Activated CD8-positive, alpha-beta T cell treated with anti-CD3 and anti-CD28 coated beads, Interleukin-2, amount 10 ng/mL, durations not matched to agents 7 days and 5 days (primary cell): ENCODE results near the gene CYP26B1. TPM values are rescaled to one million over a fixed set of nuclear protein-coding genes. Genes with fewer than 3 reads are reported as not detected.

ENCODE experiments used
- ATAC-seq: fragments of 150-1000 bp; cut with Tn5 transposase; one replicate; pipeline ENCODE4 v1.10.0; 2021; ENCODE audit warnings: moderate library complexity
- CTCF ChIA-PET: fragments of 350-600 bp; sonication (Branson Sonifier 250); formaldehyde crosslinking; loops from one replicate; lab custom pipeline; 2021; ENCODE audit warnings: antibody characterized with exemption; lab: Charles Lee
- POLR2A ChIA-PET: fragments of 350-600 bp; sonication (Branson Sonifier 250); formaldehyde crosslinking; loops from one replicate; lab custom pipeline; 2021; ENCODE audit warnings: antibody characterized with exemption; lab: Charles Lee
- DNase-seq: peaks from one replicate; pipeline ENCODE4 v3.0.0-alpha.2; 2020
- H3K27ac Mint-ChIP-seq: one replicate; pipeline ENCODE4 v1.8.0; 2021; ENCODE audit warnings: mild to moderate bottlenecking, mixed read lengths
- H3K27me3 Mint-ChIP-seq: one replicate; pipeline ENCODE4 v1.8.0; 2021; ENCODE audit warnings: low read depth, mixed read lengths
- H3K36me3 Mint-ChIP-seq: one replicate; pipeline ENCODE4 v1.8.0; 2021; ENCODE audit warnings: low read depth, mixed read lengths
- H3K4me1 Mint-ChIP-seq: one replicate; pipeline ENCODE4 v1.8.0; 2021; ENCODE audit warnings: low read depth, mixed read lengths
- H3K4me3 Mint-ChIP-seq: one replicate; pipeline ENCODE4 v1.8.0; 2021; ENCODE audit warnings: mild to moderate bottlenecking, mixed read lengths
- H3K9me3 Mint-ChIP-seq: one replicate; pipeline ENCODE4 v1.8.0; 2022; ENCODE audit warnings: mixed read lengths; ENCODE audit not compliant: insufficient read depth
- total RNA-seq, 2 experiments: library from RNA; stranded (reverse); gene quantifications; one replicate each; pipeline ENCODE4 v1.2.3, GENCODE V29; 2021

Gene CYP26B1
- total RNA-seq, 2 experiments from 2014 or later: not detected

GRCh38 chr2:72173640-72174321 lies 26.1 kb upstream of the CYP26B1 start:
- Mint-ChIP-seq H3K36me3 (no peaks in the 10 kb centered on the region), H3K27me3 (no peaks in the 10 kb centered on the region), H3K4me1 (peaks cover 4% of the 10 kb centered on the region), H3K27ac (no peak overlapping the region), H3K4me3 (no peak overlapping the region), H3K9me3 (no peaks in the 10 kb centered on the region)
- CTCF ChIA-PET: no interaction called here
- DNase-seq: no peak
- POLR2A ChIA-PET: no interaction called here
- ATAC-seq: no peak

DNA sequence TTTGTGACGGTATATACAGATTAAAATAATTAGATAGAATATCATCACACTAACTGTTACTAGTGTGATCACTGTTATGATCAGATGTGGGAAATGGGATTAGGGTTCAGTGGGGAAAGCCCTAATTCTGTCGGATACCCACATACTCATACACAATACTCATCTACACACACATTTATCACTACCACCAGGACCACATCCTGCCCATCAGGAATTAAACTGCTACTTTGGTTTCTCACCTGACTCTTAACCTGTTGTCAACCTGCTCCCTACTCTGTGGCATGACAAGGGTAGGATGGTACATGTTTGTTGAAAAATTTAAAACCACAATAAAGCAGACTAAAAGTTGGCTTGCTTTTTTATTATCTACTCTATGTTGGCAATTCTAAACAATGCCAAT lies 24.8 kb upstream of the CYP26B1 start:
- no peaks in the 10 kb centered on the region for H3K9me3 Mint-ChIP-seq
- H3K27ac Mint-ChIP-seq: no peak overlapping the region
- no peaks in the 10 kb centered on the region for H3K36me3 Mint-ChIP-seq
- H3K4me3 Mint-ChIP-seq: no peak overlapping the region
- H3K4me1 Mint-ChIP-seq: peaks cover 4% of the 10 kb centered on the region
- ATAC-seq (no peak), DNase-seq (no peak)
- no peaks in the 10 kb centered on the region for H3K27me3 Mint-ChIP-seq
- ChIA-PET POLR2A (interaction anchor here (0.6 kb wide), 1 partner anchor 1413 kb away, joined by 3 read pairs; no protein-coding TSS in a partner anchor), CTCF (no interaction called here)

DNA sequence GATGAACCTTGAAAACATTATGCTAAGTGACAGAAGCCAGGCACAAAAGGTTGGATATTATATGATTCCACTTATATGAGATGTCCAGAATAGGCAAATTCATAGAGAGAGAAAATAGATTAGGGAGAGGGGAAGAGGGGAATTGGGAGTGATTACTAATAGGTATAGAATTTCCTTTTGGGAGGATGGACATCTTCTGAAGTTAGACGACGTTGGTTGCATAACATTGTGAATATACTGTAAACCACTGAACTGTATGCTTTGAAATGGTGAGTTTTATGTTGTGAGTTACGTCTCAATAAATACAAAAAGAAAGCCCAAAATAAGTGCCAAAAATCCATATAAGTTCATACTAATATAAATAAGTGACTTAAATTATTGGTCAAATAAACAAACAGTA lies 18.6 kb upstream of the CYP26B1 start:
- ATAC-seq: no peak
- CTCF ChIA-PET: no interaction called here

GRCh38 chr2:72165792-72166191 lies 18.1 kb upstream of the CYP26B1 start:
- Mint-ChIP-seq H3K9me3 (no peaks in the 10 kb centered on the region), H3K27ac (no peak overlapping the region), H3K36me3 (no peaks in the 10 kb centered on the region), H3K27me3 (peaks cover 26% of the 10 kb centered on the region), H3K4me1 (no peaks in the 10 kb centered on the region), H3K4me3 (no peak overlapping the region)
- ATAC-seq: no peak
- CTCF ChIA-PET: no interaction called here
- POLR2A ChIA-PET: no interaction called here
- DNase-seq: no peak

More for the DNA sequence above, 18.6 kb upstream of the CYP26B1 start:
- no peak overlapping the region for H3K4me3 Mint-ChIP-seq
- H3K36me3 Mint-ChIP-seq: no peaks in the 10 kb centered on the region
- no peaks in the 10 kb centered on the region for H3K4me1 Mint-ChIP-seq
- H3K27me3 Mint-ChIP-seq: peaks cover 21% of the 10 kb centered on the region
- POLR2A ChIA-PET: no interaction called here
- H3K9me3 Mint-ChIP-seq: no peaks in the 10 kb centered on the region
- no peak overlapping the region for H3K27ac Mint-ChIP-seq
- no peak for DNase-seq

DNA sequence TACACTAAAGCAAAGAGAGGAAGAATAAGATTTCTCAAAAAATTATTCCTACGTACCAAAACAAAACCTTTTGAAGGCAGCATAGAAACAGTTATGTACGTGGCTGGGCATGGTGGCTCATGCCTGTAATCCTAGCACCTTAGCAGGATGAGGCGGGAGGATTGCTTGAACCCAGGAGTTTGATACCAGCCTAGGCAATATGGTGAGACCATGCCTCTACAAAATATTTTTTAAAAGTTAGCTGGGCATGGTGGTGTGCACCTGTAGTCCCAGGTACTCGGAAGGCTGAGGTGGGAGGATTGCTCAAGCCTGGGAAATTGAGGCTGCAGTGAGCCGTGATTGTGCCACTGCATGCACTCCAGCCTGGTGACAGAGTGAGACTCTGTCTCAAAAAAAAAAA lies 14.9 kb upstream of the CYP26B1 start:
- ATAC-seq (no peak), DNase-seq (no peak)
- ChIA-PET POLR2A (no interaction called here), CTCF (no interaction called here)
- H3K27me3 Mint-ChIP-seq: peaks cover 28% of the 10 kb centered on the region
- H3K4me1 Mint-ChIP-seq: no peaks in the 10 kb centered on the region
- H3K4me3 Mint-ChIP-seq: no peak overlapping the region
- H3K9me3 Mint-ChIP-seq: no peaks in the 10 kb centered on the region
- H3K27ac Mint-ChIP-seq: no peak overlapping the region
- H3K36me3 Mint-ChIP-seq: no peaks in the 10 kb centered on the region

DNA sequence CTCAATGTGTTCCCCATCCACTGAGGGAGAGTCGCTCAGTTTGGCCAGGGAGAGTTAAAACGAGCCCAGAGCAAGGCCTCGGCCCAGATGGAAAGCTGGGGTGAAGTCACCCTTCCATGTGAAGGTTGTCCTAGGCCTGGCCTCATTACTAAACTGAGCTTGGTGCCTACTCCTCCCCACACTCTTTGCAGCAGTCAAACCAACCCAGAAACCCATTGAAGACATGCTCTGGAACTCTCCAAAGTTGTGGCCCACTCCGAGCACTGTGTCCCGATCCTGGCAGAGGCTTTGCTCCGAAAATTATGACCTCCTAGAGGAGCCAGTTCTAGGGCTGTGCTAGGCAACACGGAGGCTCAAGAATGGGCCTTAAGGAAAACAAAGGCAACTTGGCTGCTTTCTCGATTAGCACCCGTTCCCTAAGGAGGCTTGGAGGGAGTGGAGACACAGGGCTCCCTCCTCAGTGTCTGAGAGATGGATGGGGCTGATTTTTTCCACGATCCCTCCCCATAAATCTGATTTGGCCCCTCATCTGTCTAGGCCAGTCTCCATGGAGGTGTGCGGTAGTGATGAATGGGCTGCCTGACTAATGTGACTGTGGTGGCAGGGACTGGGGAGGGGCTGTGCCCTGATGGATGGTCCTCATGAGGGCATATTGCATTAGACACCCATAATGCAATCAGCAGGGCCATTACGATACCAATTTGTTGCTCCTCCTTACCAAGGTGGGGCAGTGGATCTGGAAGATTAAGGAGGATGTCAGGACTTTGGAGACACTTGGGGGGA lies 11.7 kb upstream of the CYP26B1 start:
- POLR2A ChIA-PET: no interaction called here
- no peaks in the 10 kb centered on the region for H3K9me3 Mint-ChIP-seq
- CTCF ChIA-PET: no interaction called here
- no peak overlapping the region for H3K4me3 Mint-ChIP-seq
- no peak for ATAC-seq
- H3K27me3 Mint-ChIP-seq: peaks cover 27% of the 10 kb centered on the region
- H3K36me3 Mint-ChIP-seq: no peaks in the 10 kb centered on the region
- H3K27ac Mint-ChIP-seq: no peak overlapping the region
- no peak for DNase-seq
- no peaks in the 10 kb centered on the region for H3K4me1 Mint-ChIP-seq

GRCh38 chr2:72157871-72158771 lies 10.5 kb upstream of the CYP26B1 start:
- ChIA-PET CTCF (no interaction called here), POLR2A (no interaction called here)
- Mint-ChIP-seq H3K9me3 (no peaks in the 10 kb centered on the region), H3K36me3 (no peaks in the 10 kb centered on the region), H3K4me3 (no peak overlapping the region), H3K4me1 (no peaks in the 10 kb centered on the region), H3K27me3 (peaks cover 27% of the 10 kb centered on the region), H3K27ac (no peak overlapping the region)
- no peak for DNase-seq
- no peak for ATAC-seq

GRCh38 chr2:72156872-72157271 lies 9.2 kb upstream of the CYP26B1 start:
- no peak for ATAC-seq
- H3K4me1 Mint-ChIP-seq: no peaks in the 10 kb centered on the region
- no peaks in the 10 kb centered on the region for H3K9me3 Mint-ChIP-seq
- H3K27ac Mint-ChIP-seq: no peak overlapping the region
- H3K36me3 Mint-ChIP-seq: no peaks in the 10 kb centered on the region
- H3K4me3 Mint-ChIP-seq: no peak overlapping the region
- DNase-seq: no peak
- CTCF ChIA-PET: no interaction called here
- POLR2A ChIA-PET: no interaction called here
- peaks cover 27% of the 10 kb centered on the region for H3K27me3 Mint-ChIP-seq

DNA sequence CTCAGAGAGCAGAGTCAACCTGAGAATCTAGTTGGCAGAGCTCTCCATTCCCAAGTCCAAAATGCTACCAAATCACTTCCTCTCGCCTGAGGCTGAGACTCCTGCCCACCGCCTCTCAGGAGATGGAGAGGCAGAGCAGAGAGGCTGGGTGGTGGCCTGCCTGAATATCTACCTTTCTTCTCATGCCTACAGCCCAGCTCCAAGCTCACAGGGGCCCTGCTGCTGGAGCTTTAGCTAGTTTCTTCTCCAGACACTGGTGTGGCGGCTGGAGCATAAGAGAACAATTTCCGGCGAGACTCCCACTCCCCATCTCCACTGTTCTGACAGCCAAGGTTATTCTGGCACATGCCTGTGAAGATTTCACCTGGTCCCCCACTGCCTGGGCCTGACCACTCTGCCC lies 8.1 kb upstream of the CYP26B1 start:
- Mint-ChIP-seq H3K4me1 (no peaks in the 10 kb centered on the region), H3K27me3 (peaks cover 28% of the 10 kb centered on the region), H3K36me3 (no peaks in the 10 kb centered on the region), H3K4me3 (no peak overlapping the region), H3K27ac (no peak overlapping the region), H3K9me3 (no peaks in the 10 kb centered on the region)
- ChIA-PET CTCF (no interaction called here), POLR2A (interaction anchor here (0.6 kb wide), 1 partner anchor 84 kb away, joined by 4 read pairs; no protein-coding TSS in a partner anchor)
- ATAC-seq (no peak), DNase-seq (no peak)

GRCh38 chr2:72155151-72155550 lies 7.5 kb upstream of the CYP26B1 start:
- no peak for ATAC-seq
- Mint-ChIP-seq H3K9me3 (no peaks in the 10 kb centered on the region), H3K36me3 (no peaks in the 10 kb centered on the region), H3K27ac (no peak overlapping the region), H3K4me3 (no peak overlapping the region), H3K27me3 (peaks cover 32% of the 10 kb centered on the region), H3K4me1 (peaks cover 3% of the 10 kb centered on the region)
- ChIA-PET POLR2A (no interaction called here), CTCF (interaction anchor here (1.2 kb wide), 1 partner anchor 609 kb away, joined by 4 read pairs; no protein-coding TSS in a partner anchor)
- DNase-seq: no peak

DNA sequence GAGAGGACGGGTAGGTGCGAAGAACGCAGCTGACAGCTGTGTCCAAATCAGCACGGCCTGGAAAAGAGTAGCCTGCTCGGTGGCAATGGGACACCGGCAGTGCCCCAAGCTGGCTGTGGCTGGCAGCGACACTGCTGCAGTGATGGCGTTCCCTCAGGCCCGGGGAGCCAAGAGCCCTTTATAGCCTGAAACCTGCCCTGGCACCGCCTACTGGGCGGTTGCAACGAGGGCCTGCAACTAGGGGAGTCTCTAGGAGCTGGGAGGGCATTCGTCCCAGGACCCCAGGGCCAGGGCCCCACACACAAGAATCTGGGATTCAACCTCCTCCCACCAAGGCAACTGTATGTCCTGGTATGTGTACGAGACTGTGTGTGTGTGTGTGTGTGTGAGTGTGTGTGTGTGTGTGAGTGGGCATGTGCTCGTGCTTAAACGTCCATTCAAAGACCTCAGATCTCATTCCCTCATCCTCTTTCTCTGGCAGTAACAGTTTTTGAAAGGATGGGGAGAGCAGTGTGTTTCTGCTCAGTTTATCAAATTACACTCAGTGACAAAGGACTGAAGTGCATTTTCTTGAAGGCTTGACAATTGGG lies 6.8 kb upstream of the CYP26B1 start:
- Mint-ChIP-seq H3K4me3 (no peak overlapping the region), H3K27me3 (peaks cover 39% of the 10 kb centered on the region), H3K9me3 (no peaks in the 10 kb centered on the region), H3K4me1 (peaks cover 10% of the 10 kb centered on the region), H3K36me3 (no peaks in the 10 kb centered on the region), H3K27ac (no peak overlapping the region)
- CTCF ChIA-PET: interaction anchor here (1.2 kb wide), 2 partner anchors 231 to 608 kb away, joined by 3 to 4 read pairs; no protein-coding TSS in a partner anchor
- no peak for ATAC-seq
- POLR2A ChIA-PET: no interaction called here
- no peak for DNase-seq
